ENCODE data around the gene RRAGB.

- TF ChIP-seq GATA3 (IDR thresholded peaks at IDR 0.05; ENCODE audit: low read depth, low read length) (no peak), GATA2 (IDR thresholded peaks at IDR 0.05; ENCODE audit: low read depth, low read length) (no peak)
Observed at GRCh38 chrX:55714161-55714560, 3.4 kb upstream of the RRAGB start.
